Prostate gland (tissue), 2 donors: Measurements from ENCODE around the gene SNPH. TPM values are rescaled to one million over a fixed set of nuclear protein-coding genes. Genes with fewer than 3 reads are reported as not detected.

Experiments
- DNase-seq: peaks from one replicate; pipeline ENCODE4 v3.0.0-alpha.2; 2019; ENCODE audit warnings: low spot score
- H3K27ac ChIP-seq, 2 donors: fragments of 200-600 bp; sonication (generic); 2 replicates each; pipeline ENCODE4 v1.5.1; 2017 to 2019
- H3K27me3 ChIP-seq: fragments of 200-600 bp; sonication (generic); replicated peaks from 2 replicates; pipeline ENCODE4 v1.5.1; 2019; ENCODE audit not compliant: insufficient read depth
- H3K36me3 ChIP-seq, 2 donors: fragments of 200-600 bp; sonication (generic); 1 replicate in 1 of 2; 2 replicates in 1 of 2; pipeline versions ENCODE4 v1.5.1 to v1.8.1; 2017 to 2019
- H3K4me1 ChIP-seq: fragments of 200-600 bp; sonication (generic); replicated peaks from 2 replicates; pipeline ENCODE4 v1.5.1; 2019
- H3K4me3 ChIP-seq, 2 donors: fragments of 200-600 bp; sonication (generic); 2 replicates each; pipeline ENCODE4 v1.5.1; 2017 to 2019
- H3K9me3 ChIP-seq: fragments of 200-600 bp; sonication (generic); 2 replicates; pipeline ENCODE4 v1.5.1; 2017
- POLR2A ChIP-seq: fragments of 450-650 bp; IDR thresholded peaks from one replicate; pipeline ENCODE4 v1.6.1; 2016; ENCODE audit warnings: antibody characterized with exemption, mild to moderate bottlenecking
- WGBS: methylation state at CpG from one replicate; pipeline ENCODE4 v1.1.5; 2018; 5-methylcytosine and 5-hydroxymethylcytosine counted together
- intact Hi-C: fragments of 100-400 bp; cut with DNase I; formaldehyde crosslinking; loops from one replicate; pipeline ENCODE4 v1.14.2; 2022
- total RNA-seq, 2 donors: library from RNA; depleted of rRNA; stranded (reverse); fragments of >200 nt; gene quantifications; one replicate each; pipeline ENCODE4 v1.1.0, GENCODE V29; 2016

SNPH gene
- total RNA-seq, 2 donors from 2014 or later: 4.5 to 12.3 TPM

- Histone ChIP-seq H3K27ac (no peak overlapping the region), H3K36me3 (peaks cover 0 to 4% of the 10 kb centered on the region in 2 donors), H3K4me3 (no peak overlapping the region), H3K9me3 (no peaks in the 10 kb centered on the region), H3K4me1 (no peaks in the 10 kb centered on the region), H3K27me3 (no peaks in the 10 kb centered on the region)
- no peak for DNase-seq
- no peak for TF ChIP-seq POLR2A
- intact Hi-C loops: no loop called here
- WGBS: 96% methylated on average over 9 of the region's 9 CpGs
Measured at GRCh38 chr20:1357921-1358671, 92.0 kb downstream of the SNPH start.

Other genes starting within 250 kb of the SNPH start
- gene PSMF1, start 147.7 kb upstream of the SNPH start, total RNA-seq: 100 to 1,000 TPM in 1 of 2 donors, 10 to 100 TPM in 1; 76.8 to 282 TPM
- gene TMEM74B, start 81.3 kb upstream of the SNPH start, total RNA-seq: 1 to 10 TPM in 1 of 2 donors, under 1 TPM in 1; 0.59 to 3.6 TPM
- gene C20orf202, start 62.8 kb upstream of the SNPH start, total RNA-seq: not detected
- gene RAD21L1, start 40.2 kb upstream of the SNPH start, total RNA-seq: 1 to 10 TPM in 1 of 2 donors, not detected in 1; 3.0 TPM
- 1 to 10 TPM; 4.0 to 7.3 TPM for gene SDCBP2, start 62.8 kb downstream of the SNPH start, total RNA-seq
- 100 to 1,000 TPM; 103 to 161 TPM for gene FKBP1A, start 126.8 kb downstream of the SNPH start, total RNA-seq
- gene NSFL1C, start 200.6 kb downstream of the SNPH start, total RNA-seq: 10 to 100 TPM; 43.0 to 54.5 TPM
- gene SIRPB2, start 225.1 kb downstream of the SNPH start, total RNA-seq: 1 to 10 TPM in 1 of 2 donors, under 1 TPM in 1; 0.36 to 3.2 TPM